Stomach (tissue), 4 donors: ENCODE measurements around the gene OCA2.

Experiments
- CTCF ChIP-seq, 7 experiments: fragments of 450-650 bp in 4 of 7; fragments of 200-600 bp in 3 of 7; sonication (generic) in 3 of 7; IDR thresholded peaks; one replicate each; pipeline ENCODE4 v1.5.1; 2016 to 2019; ENCODE audit warnings: antibody characterized with exemption in 7 of 7, control low read depth in 2 of 7, mild to moderate bottlenecking in 1 of 7
- EP300 ChIP-seq: sonication (generic); formaldehyde crosslinking; IDR thresholded peaks from one replicate; pipeline ENCODE4 v1.6.1; 2017; ENCODE audit warnings: antibody characterized with exemption
- POLR2A ChIP-seq, 4 donors: fragments of 450-650 bp; IDR thresholded peaks; one replicate each; pipeline ENCODE4 v1.6.1; 2016; ENCODE audit warnings: antibody characterized with exemption in 4 of 4, control low read depth in 2 of 4, mild to moderate bottlenecking in 1 of 4, moderate library complexity in 1 of 4
- POLR2AphosphoS5 ChIP-seq, 3 donors: sonication (generic); formaldehyde crosslinking; IDR thresholded peaks; one replicate each; pipeline ENCODE4 v1.6.1; 2016; ENCODE audit warnings: antibody characterized with exemption in 3 of 3

GRCh38 chr15:27797765-27798164, 301.4 kb downstream of the OCA2 start:
- TF ChIP-seq CTCF (IDR thresholded peaks at IDR 0.05) (no peak), POLR2AphosphoS5 (IDR thresholded peaks at IDR 0.05) (no peak), EP300 (no peak), POLR2A (IDR thresholded peaks at IDR 0.05) (no peak)
